ENCODE results near the gene SNRPA1.

GRCh38 chr15:101295607-101296161 lies 636 bp upstream of the SNRPA1 start:
- TF ChIP-seq CTCF (IDR thresholded peaks at IDR 0.05; ENCODE audit: insufficient read depth, low read length, poor library complexity, severe bottlenecking) (no peak), EZH2phosphoT487 (conservative IDR thresholded peaks at IDR 0.05; ENCODE audit: low read length) (no peak)
